GM12891 (cell line): ENCODE measurements around the gene POC1A.

Experiments
- POLR2A ChIP-seq: IDR thresholded peaks from 2 replicates; pipeline ENCODE4 v1.6.1; 2011; ENCODE audit warnings: low read depth, low read length, control low read depth
- POLR2AphosphoS5 ChIP-seq: IDR thresholded peaks from 2 replicates; pipeline ENCODE4 v1.6.1; 2011; ENCODE audit warnings: low read depth, low read length, control low read depth
- SPI1 ChIP-seq: IDR thresholded peaks from 2 replicates; pipeline ENCODE4 v1.6.1; 2011; ENCODE audit warnings: low read depth, low read length, control low read depth

GRCh38 chr3:52121464-52121805 lies 32.8 kb downstream of the POC1A start:
- TF ChIP-seq POLR2AphosphoS5, result no peak
- TF ChIP-seq POLR2A, result no peak
- TF ChIP-seq SPI1, result no peak
